SJSA1 (cell line): ENCODE measurements around the gene IMP3. TPM values are rescaled to one million over a fixed set of nuclear protein-coding genes. Genes with fewer than 3 reads are reported as not detected.
"Not testable (repeated sequence)": the region's sequence is repeated elsewhere in the genome, so short reads cannot be mapped to it uniquely, and the experiment has no call there.

Experiments used
- DNase-seq, 2 experiments: peaks; one replicate each; pipeline ENCODE4 v3.0.0-alpha.2; 2015 to 2020; ENCODE audit warnings: low spot score in 2 of 2, low read depth in 1 of 2
- H3K27ac ChIP-seq: fragments of 250-450 bp; sonication (Bioruptor Pico); 2 replicates; pipeline ENCODE4 v1.5.1; 2020; ENCODE audit warnings: mild to moderate bottlenecking, moderate library complexity
- H3K27me3 ChIP-seq: fragments of 250-450 bp; sonication (Bioruptor Pico); replicated peaks from 2 replicates; pipeline ENCODE4 v1.5.1; 2020; ENCODE audit warnings: mild to moderate bottlenecking, moderate library complexity
- H3K36me3 ChIP-seq: fragments of 250-450 bp; sonication (Bioruptor Pico); 2 replicates; pipeline ENCODE4 v1.5.1; 2020; ENCODE audit warnings: mild to moderate bottlenecking
- H3K4me1 ChIP-seq: fragments of 250-450 bp; sonication (Bioruptor Pico); replicated peaks from 2 replicates; pipeline ENCODE4 v1.6.1; 2021; ENCODE audit warnings: mild to moderate bottlenecking
- H3K4me3 ChIP-seq: fragments of 250-450 bp; sonication (Bioruptor Pico); 2 replicates; pipeline ENCODE4 v1.5.1; 2020; ENCODE audit warnings: mild to moderate bottlenecking
- H3K9me3 ChIP-seq: fragments of 250-450 bp; sonication (Bioruptor Pico); replicated peaks from 2 replicates; pipeline ENCODE4 v1.5.1; 2020; ENCODE audit warnings: mild to moderate bottlenecking
- total RNA-seq: library from RNA; depleted of rRNA; stranded (reverse); fragments of >200 nt; shearing (Covaris generic); gene quantifications from 2 replicates; pipeline ENCODE4 v1.2.3, GENCODE V29; 2014

The IMP3 gene
- total RNA-seq, 1 experiment from 2014 or later = 101 TPM

DNA sequence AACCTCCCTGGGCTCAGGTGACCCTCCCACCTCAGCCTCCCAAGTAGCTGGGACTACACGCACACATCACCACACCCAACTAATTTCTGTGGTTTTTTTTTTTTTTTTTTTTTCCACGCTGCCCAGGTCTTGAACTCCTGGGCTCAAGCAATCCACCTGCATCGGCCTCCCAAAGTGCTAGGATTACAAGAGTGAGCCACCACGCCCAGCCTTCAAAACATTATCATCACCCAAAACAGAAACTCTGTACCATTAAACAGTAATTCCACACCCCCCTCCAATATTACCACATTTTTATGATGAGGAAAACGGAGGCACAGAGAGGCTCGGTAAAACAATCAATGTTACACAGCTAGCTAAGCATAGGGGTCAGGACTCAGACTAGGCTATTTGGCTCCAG, 4.0 kb downstream of the IMP3 start:
- DNase-seq = no peak
- H3K4me1 ChIP-seq = peaks cover 19% of the 10 kb centered on the region
- H3K4me3 ChIP-seq = no peak overlapping the region
- H3K27ac ChIP-seq = no peak overlapping the region
- H3K36me3 ChIP-seq = peaks cover 28% of the 10 kb centered on the region
- no peaks in the 10 kb centered on the region for H3K27me3 ChIP-seq
- no peaks in the 10 kb centered on the region for H3K9me3 ChIP-seq

DNA sequence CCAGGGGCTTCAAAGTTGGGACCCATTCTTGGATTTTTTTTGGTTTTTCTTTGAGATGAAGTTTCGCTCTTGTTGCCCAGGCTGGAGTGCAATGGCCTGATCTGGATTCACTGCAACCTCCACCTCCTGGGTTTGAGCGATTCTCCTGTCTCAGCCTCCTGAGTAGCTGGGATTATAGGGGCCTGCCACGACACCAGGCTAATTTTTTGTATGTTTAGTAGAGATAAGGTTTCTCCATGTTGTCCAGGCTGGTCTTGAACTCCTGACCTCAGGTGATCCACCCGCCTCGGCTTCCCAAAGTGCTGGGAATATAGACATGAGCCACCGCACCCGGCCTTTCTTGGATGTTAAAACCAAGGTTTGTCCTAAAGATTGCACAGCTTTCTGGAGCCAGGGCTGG, 6.1 kb downstream of the IMP3 start:
- not testable (repeated sequence) for H3K27me3 ChIP-seq, H3K4me1 ChIP-seq, H3K27ac ChIP-seq, H3K9me3 ChIP-seq, DNase-seq, H3K4me3 ChIP-seq
- peaks cover 18% of the 10 kb centered on the region for H3K36me3 ChIP-seq

DNA sequence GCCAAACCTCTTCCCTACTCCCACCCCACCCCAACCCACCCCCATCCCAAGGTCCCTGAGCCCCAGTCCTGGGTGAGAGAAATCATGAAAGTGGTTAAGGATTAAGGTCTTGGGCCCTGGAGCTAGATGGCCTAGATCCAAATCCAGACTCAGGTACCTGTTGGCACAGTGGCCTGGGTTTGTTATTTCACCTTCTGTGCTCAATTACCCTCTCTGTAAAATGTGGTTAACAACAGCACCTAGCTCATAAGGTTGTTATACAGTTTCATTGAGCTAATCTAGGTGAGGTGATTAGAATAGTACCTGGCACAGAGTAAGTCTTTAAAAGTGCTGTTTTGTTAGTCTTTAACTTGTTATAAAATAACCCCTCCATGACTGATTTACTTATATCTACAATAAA, 8.1 kb downstream of the IMP3 start:
- Histone ChIP-seq H3K27ac (no peak overlapping the region), H3K4me1 (no peaks in the 10 kb centered on the region), H3K4me3 (no peak overlapping the region), H3K36me3 (peaks cover 2% of the 10 kb centered on the region), H3K9me3 (no peaks in the 10 kb centered on the region), H3K27me3 (no peaks in the 10 kb centered on the region)
- no peak for DNase-seq

DNA sequence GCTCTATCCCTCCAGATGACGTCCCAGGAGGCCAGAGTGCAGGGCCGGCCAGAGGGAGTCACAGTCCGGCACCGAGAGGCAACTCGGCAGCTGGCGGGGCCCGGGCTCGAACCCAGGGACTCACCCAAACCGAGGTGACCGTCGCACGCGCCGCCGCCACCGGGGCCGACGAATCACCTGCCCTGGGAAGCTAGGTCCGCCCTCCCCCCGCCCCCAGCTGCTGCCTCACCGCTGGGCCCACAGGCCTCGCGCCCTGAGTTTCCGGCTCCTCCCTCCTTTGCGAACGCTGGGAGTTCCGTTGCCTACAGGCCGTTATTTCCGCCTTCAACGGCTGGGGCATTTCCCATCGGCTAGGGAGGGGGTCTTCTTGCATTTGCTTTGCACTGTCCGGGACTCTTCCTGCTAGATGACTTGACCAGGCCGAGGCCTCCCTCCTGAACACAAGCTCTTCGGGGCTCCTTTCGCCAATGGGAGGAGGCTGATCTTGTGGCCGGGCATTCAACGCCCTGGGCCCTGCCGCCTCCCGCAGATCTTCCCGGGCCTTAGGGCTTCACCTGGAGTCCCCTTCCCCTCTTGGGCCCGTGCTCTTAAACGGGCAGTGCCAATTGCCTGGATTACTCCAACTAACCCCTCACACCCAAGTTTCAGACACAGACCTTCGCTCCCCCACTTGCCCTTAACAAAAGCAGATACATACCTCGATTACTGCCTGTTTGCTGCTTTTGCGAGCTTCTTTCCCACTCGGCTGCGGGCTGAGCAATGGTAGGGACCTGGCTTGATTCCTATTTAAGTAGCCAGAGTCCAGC, 14.3 kb downstream of the IMP3 start, which contains the start of gene SNUPN:
SNUPN (minus strand) TSS at position 184 of the 806 bp plus-strand sequence. CDS start 4,674 bp downstream, outside the sequence.
- peak; percentile 93 to 94 for DNase-seq
- Histone ChIP-seq H3K4me3 (peak within 1 kb of the TSS; percentile 72), H3K36me3 (no peaks in the 10 kb centered on the region), H3K27me3 (no peaks in the 10 kb centered on the region), H3K9me3 (no peaks in the 10 kb centered on the region), H3K4me1 (peaks cover 17% of the 10 kb centered on the region), H3K27ac (peak within 1 kb of the TSS; percentile 85)

DNA sequence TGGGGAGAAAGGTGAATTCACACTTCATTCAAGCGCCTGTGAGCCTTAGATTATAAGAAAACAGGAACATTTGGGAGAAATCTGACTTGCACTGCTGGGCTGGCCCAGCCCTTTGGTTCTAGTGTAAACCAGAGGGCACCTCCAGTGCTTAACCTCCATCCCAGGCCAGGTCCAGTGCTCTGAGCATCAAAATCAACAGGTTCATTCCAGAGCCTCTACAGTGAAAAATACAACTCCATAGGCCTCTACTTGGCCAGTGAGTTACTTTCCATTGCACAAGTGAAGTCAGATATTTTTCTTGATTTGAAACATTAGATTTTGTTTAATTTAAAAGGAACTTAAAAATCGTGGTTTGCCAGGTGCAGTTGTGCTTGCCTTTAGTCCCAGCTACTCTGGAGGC, 17.5 kb downstream of the IMP3 start:
- Histone ChIP-seq H3K4me3 (no peak overlapping the region), H3K27me3 (no peaks in the 10 kb centered on the region), H3K27ac (no peak overlapping the region), H3K36me3 (peaks cover 26% of the 10 kb centered on the region), H3K9me3 (no peaks in the 10 kb centered on the region), H3K4me1 (peaks cover 25% of the 10 kb centered on the region)
- DNase-seq = no peak

DNA sequence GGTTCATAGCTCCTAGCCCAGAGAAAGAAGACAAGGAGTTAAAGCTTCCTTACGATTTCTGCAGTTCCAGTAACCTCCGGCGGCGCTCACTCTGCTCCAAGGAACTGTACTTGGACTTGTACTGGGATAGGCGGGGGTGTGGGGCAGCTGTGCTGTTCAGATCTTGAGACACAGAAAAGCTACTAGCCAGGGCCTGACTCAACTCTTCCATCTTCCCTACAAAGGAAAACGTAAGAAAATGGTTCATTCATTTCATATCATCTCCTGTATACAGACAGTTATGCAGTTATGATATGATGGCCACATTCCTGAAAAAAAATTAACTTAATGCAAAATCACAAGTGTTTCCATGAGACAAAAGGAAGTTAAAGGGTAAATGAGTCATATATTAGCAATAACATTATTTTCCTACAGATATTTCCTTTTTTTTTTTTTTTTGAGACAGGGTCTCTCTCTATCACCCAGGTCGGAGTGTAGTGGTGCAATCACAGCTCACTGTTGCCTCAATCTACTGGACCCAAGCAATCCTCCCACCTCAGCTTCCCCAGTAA, 19.1 kb downstream of the IMP3 start:
- H3K4me3 ChIP-seq = no peak overlapping the region

DNA sequence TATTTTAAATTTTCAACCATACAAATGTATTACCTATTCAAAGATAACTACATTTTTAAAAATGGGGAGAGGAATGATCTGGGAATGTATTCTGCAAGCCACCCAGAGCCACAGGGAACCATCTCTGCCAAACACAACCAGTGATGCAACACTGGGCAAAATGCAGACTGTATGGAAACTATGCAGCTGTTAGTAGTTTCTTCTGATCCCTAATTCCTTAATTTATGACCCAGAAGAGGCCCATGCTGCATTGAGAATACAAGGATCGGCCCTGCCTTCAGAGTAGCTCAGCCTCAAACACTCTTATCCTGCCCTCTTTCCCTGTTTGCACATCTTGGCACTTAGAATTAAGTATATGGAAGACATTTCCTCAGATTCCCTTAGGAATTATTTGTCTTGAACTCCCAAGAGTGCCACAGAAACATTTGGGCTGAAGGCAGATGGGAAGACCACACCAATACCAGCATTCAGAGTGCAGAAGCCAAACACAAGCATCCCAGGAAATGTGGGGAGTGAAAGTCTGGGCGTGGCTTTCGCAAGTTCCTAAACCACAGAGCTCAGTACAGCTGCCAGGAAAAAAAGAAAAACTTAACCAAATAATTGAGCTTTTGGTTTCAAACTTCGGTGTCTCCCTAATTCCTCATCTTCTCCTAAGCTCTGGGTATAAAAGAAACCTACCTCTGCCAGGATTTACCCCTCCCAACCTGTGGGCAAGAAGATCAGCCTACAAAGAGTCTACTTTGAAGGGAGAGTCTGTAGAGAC, 19.8 kb downstream of the IMP3 start:
- peak in 1 of 2 experiments; percentile 41 for DNase-seq
- Histone ChIP-seq H3K27ac (peak overlapping the region; percentile 34), H3K36me3 (peaks cover 44% of the 10 kb centered on the region)

More for the DNA sequence above, 19.1 kb downstream of the IMP3 start:
- H3K36me3 ChIP-seq = peaks cover 40% of the 10 kb centered on the region
- peak overlapping the region; percentile 34 for H3K27ac ChIP-seq
- H3K4me1 ChIP-seq = peaks cover 21% of the 10 kb centered on the region
- H3K9me3 ChIP-seq = no peaks in the 10 kb centered on the region
- no peaks in the 10 kb centered on the region for H3K27me3 ChIP-seq
- peak; percentile 62 to 77 for DNase-seq

DNA sequence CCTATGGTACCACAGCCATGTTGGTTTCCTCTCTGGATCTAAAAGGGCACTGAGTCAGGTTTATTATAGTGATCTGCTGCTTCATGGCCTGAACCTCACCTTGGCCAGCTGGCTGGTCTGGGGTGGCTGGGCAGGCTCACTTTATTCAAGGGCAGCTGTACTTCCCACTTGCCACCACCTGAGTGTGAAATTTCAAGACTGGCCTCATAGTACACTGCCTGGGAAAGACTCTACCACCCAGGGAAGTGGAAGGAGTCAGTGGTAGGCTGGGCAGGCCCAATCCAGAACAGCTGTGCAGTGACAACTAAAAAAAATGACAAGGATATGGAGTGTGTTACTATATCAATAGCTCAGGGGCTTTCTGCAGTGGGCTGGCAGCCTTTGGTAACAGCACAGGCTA, 23.3 kb downstream of the IMP3 start:
- Histone ChIP-seq H3K9me3 (no peaks in the 10 kb centered on the region), H3K4me1 (peaks cover 19% of the 10 kb centered on the region)
- DNase-seq = no peak

More for the DNA sequence above, 19.8 kb downstream of the IMP3 start:
- H3K27me3 ChIP-seq = no peaks in the 10 kb centered on the region
- H3K4me3 ChIP-seq = no peak overlapping the region
- no peaks in the 10 kb centered on the region for H3K9me3 ChIP-seq
- H3K4me1 ChIP-seq = peaks cover 19% of the 10 kb centered on the region

DNA sequence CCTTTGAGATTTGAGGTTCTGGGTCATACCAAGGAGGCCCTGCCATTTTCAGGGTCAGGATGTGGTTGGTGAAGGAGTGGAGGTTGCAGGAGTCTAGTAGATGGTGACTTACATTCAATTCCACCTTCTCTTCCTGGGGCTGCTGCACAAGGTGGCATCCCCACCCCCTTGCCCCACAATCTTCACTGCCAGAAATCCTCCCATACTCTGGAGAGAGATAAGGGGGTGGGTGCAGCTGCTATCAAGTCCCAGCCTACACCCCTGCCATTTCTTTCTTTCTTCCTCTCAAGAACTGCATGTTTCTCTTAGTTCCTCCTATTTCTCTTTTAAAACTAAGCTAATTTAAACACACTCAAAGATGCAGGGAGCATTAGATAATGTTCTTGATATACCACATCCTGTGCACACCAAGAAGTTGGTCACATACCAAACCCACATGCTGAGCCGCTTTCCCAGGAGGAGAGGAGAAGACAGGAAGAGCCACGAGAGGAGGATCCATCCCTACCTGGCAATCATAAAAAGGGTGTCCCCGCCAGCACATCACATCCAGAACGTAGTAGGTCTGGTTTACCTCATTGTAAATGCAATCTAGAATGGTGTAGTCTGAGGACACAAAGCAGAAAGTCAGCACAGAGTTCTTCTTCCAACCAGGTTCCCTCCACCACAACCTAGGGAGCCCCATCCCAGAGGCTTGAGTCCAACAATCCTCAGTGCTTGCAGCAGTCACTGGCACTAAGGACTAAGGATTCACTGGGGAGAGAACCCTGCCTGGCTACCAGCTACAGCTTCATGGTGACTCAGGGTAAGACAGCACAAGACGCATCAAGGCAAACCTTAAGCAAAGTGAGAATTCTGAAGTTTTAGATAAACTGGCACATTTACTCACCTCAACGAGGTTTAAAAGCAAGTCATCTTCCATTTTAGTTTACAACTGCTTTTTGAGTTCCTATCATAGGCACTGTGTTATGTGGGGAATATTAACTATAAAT, 33.0 kb downstream of the IMP3 start:
- H3K27me3 ChIP-seq = no peaks in the 10 kb centered on the region
- no peak for DNase-seq
- no peak overlapping the region for H3K27ac ChIP-seq
- H3K4me1 ChIP-seq = no peaks in the 10 kb centered on the region
- no peaks in the 10 kb centered on the region for H3K9me3 ChIP-seq
- H3K4me3 ChIP-seq = no peak overlapping the region
- H3K36me3 ChIP-seq = peaks cover 60% of the 10 kb centered on the region

More for the DNA sequence above, 23.3 kb downstream of the IMP3 start:
- Histone ChIP-seq H3K36me3 (peaks cover 67% of the 10 kb centered on the region), H3K27ac (no peak overlapping the region), H3K4me3 (no peak overlapping the region), H3K27me3 (no peaks in the 10 kb centered on the region)

DNA sequence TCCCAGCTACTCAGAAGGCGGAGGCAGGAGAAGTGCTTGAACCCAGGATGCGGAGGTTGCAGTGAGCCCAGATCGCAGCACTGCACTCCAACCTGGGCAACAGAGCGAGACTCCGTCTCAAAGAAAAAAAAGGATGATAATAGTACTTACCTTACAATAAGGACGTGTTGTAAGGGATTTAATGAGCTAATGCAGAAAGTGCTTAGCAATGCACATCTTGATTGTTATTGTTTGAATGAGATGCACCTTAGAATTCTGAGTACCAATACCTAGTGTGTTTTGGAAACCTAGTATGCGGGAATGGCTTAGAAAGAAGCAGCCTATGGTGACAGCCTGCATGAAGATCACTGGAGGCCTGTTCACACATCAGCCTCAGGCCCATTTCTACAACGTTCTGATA, 34.0 kb downstream of the IMP3 start:
- no peaks in the 10 kb centered on the region for H3K27me3 ChIP-seq
- no peak overlapping the region for H3K27ac ChIP-seq
- no peaks in the 10 kb centered on the region for H3K9me3 ChIP-seq
- no peaks in the 10 kb centered on the region for H3K4me1 ChIP-seq
- DNase-seq = no peak
- H3K4me3 ChIP-seq = no peak overlapping the region
- H3K36me3 ChIP-seq = peaks cover 65% of the 10 kb centered on the region

DNA sequence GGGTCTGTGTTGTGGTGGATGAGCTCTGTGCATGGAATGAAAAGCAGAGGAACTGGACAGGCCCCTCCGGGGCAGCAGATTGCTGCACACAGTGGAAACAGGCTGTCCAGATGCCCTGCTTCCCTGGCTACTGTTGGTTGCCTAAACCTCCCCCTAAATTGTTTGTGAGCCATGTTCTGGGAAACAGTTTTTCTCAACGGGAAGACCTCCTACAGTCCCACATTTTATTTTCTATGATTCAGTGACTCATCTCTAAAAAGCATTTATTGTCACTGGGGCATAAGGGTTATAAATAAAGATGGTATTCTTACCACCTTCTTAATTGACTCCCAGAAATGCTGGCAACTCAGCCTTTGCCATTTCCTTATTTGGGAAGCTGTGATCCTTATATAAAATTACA, 40.6 kb downstream of the IMP3 start:
- Histone ChIP-seq H3K9me3 (no peaks in the 10 kb centered on the region), H3K4me1 (peaks cover 27% of the 10 kb centered on the region), H3K27ac (peak overlapping the region; percentile 61), H3K36me3 (peaks cover 53% of the 10 kb centered on the region), H3K27me3 (no peaks in the 10 kb centered on the region), H3K4me3 (no peak overlapping the region)
- DNase-seq = peak in 1 of 2 experiments; percentile 61

DNA sequence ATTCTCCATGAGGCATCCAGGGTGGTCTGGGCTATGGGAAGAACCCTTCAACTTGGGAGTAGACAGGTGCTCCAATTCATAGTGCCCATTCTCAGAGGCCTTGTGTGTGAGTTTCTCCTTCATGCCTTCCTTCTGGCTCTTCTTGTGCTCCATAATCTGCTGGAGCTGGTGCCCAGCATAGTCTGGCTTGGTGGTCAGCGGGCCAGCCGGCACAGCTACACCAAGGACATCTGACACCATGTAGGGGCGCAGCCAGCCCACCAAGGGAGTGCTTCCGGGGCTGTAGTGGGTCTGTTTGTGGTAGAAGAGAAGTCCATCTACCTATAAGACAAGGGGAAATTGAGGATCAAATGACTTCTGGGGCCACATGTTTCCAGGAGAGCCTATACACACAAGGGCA, 41.7 kb downstream of the IMP3 start:
- DNase-seq = no peak
- Histone ChIP-seq H3K9me3 (no peaks in the 10 kb centered on the region), H3K27me3 (no peaks in the 10 kb centered on the region), H3K4me1 (peaks cover 27% of the 10 kb centered on the region), H3K27ac (no peak overlapping the region; the same call in 1 of the 2 replicates), H3K36me3 (peaks cover 50% of the 10 kb centered on the region), H3K4me3 (no peak overlapping the region)
